Measurements from ENCODE around the gene SPNS3.

DNA sequence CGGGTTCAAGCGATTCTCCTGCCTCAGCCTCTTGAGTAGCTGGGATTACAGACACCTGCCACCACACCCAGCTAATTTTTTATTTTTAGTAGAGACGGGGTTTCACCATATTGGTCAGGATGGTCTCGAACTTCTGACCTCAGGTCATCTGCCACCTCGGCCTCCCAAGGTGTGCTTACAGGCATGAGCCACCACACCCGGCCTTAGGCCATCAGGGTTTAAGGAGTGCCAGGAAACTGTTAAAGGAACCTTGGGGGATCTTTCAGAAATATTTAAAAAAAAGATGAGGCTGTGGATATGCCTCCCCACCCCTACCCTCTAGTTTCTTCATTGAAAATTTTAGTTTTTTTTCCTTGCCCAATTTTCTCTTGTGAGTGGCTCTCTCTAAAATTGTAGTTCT, 35.9 kb upstream of the SPNS3 start:
- TF ChIP-seq POLR2A (IDR thresholded peaks at IDR 0.05; ENCODE audit: borderline replicate concordance, extremely low read depth, insufficient read depth, insufficient read length) (no peak), CBX3 (IDR thresholded peaks at IDR 0.05; ENCODE audit: low read depth) (no peak), EZH2 (IDR thresholded peaks at IDR 0.05) (no peak)
- TF ChIP-seq, protein P1, sequence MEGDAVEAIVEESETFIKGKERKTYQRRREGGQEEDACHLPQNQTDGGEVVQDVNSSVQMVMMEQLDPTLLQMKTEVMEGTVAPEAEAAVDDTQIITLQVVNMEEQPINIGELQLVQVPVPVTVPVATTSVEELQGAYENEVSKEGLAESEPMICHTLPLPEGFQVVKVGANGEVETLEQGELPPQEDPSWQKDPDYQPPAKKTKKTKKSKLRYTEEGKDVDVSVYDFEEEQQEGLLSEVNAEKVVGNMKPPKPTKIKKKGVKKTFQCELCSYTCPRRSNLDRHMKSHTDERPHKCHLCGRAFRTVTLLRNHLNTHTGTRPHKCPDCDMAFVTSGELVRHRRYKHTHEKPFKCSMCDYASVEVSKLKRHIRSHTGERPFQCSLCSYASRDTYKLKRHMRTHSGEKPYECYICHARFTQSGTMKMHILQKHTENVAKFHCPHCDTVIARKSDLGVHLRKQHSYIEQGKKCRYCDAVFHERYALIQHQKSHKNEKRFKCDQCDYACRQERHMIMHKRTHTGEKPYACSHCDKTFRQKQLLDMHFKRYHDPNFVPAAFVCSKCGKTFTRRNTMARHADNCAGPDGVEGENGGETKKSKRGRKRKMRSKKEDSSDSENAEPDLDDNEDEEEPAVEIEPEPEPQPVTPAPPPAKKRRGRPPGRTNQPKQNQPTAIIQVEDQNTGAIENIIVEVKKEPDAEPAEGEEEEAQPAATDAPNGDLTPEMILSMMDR (IDR thresholded peaks at IDR 0.05 in 2 of 3, conservative IDR thresholded peaks at IDR 0.05 in 1 of 3; ENCODE audit: borderline replicate concordance in 1 of 3, insufficient read depth in 1 of 3, low read depth in 2 of 3, low read length in 2 of 3) = no peak
- TF ChIP-seq, protein P2, sequence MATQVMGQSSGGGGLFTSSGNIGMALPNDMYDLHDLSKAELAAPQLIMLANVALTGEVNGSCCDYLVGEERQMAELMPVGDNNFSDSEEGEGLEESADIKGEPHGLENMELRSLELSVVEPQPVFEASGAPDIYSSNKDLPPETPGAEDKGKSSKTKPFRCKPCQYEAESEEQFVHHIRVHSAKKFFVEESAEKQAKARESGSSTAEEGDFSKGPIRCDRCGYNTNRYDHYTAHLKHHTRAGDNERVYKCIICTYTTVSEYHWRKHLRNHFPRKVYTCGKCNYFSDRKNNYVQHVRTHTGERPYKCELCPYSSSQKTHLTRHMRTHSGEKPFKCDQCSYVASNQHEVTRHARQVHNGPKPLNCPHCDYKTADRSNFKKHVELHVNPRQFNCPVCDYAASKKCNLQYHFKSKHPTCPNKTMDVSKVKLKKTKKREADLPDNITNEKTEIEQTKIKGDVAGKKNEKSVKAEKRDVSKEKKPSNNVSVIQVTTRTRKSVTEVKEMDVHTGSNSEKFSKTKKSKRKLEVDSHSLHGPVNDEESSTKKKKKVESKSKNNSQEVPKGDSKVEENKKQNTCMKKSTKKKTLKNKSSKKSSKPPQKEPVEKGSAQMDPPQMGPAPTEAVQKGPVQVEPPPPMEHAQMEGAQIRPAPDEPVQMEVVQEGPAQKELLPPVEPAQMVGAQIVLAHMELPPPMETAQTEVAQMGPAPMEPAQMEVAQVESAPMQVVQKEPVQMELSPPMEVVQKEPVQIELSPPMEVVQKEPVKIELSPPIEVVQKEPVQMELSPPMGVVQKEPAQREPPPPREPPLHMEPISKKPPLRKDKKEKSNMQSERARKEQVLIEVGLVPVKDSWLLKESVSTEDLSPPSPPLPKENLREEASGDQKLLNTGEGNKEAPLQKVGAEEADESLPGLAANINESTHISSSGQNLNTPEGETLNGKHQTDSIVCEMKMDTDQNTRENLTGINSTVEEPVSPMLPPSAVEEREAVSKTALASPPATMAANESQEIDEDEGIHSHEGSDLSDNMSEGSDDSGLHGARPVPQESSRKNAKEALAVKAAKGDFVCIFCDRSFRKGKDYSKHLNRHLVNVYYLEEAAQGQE (IDR thresholded peaks at IDR 0.05; ENCODE audit: low read depth) = no peak

All from HCT116 (cell line).